Suprapubic skin (tissue), 4 donors: ENCODE data around the gene RPN2. TPM values are rescaled to one million over a fixed set of nuclear protein-coding genes. Genes with fewer than 3 reads are reported as not detected.

Experiments
- DNase-seq, 2 donors: peaks; one replicate each; pipeline ENCODE4 v3.0.0-alpha.2; 2019; ENCODE audit warnings: low spot score in 2 of 2
- H3K27ac ChIP-seq: fragments of 200-600 bp; sonication (generic); one replicate; pipeline ENCODE4 v1.5.1; 2019
- H3K27me3 ChIP-seq: fragments of 200-600 bp; sonication (generic); one replicate; pipeline ENCODE4 v1.5.1; 2019
- H3K36me3 ChIP-seq: fragments of 200-600 bp; sonication (generic); one replicate; pipeline ENCODE4 v1.5.1; 2019
- H3K4me1 ChIP-seq: fragments of 200-600 bp; sonication (generic); one replicate; pipeline ENCODE4 v1.5.1; 2019
- H3K4me3 ChIP-seq: fragments of 200-600 bp; sonication (generic); one replicate; pipeline ENCODE4 v1.5.1; 2019; ENCODE audit warnings: mild to moderate bottlenecking
- H3K9me3 ChIP-seq: fragments of 200-600 bp; sonication (generic); one replicate; pipeline ENCODE4 v1.5.1; 2019
- EP300 ChIP-seq: sonication (generic); formaldehyde crosslinking; IDR thresholded peaks from one replicate; pipeline ENCODE4 v1.6.1; 2017; ENCODE audit warnings: antibody characterized with exemption
- POLR2A ChIP-seq, 2 donors: fragments of 450-650 bp; IDR thresholded peaks; one replicate each; pipeline ENCODE4 v1.6.1; 2017; ENCODE audit warnings: antibody characterized with exemption in 2 of 2, mild to moderate bottlenecking in 2 of 2, moderate library complexity in 2 of 2
- POLR2AphosphoS5 ChIP-seq, 3 donors: sonication (generic); formaldehyde crosslinking; IDR thresholded peaks; one replicate each; pipeline ENCODE4 v1.6.1; 2017; ENCODE audit warnings: antibody characterized with exemption in 3 of 3
- WGBS: methylation state at CpG from one replicate; pipeline ENCODE4 v1.1.5; 2018; 5-methylcytosine and 5-hydroxymethylcytosine counted together
- total RNA-seq, 4 donors: library from RNA; depleted of rRNA; stranded (reverse); fragments of >200 nt; gene quantifications; one replicate each; pipeline ENCODE4 v1.1.0, GENCODE V29; 2016
- TF ChIP-seq, protein P1 (sequence below), 2 donors: fragments of 200-600 bp in 1 of 2; fragments of 450-650 bp in 1 of 2; sonication (generic) in 1 of 2; IDR thresholded peaks; one replicate each; pipeline ENCODE4 v1.5.1; 2016 to 2019; ENCODE audit warnings: antibody characterized with exemption in 2 of 2, mild to moderate bottlenecking in 1 of 2, moderate library complexity in 1 of 2

The RPN2 gene
- total RNA-seq, 4 donors from 2014 or later = 71.9 to 138 (median 132) TPM

- no peaks in the 10 kb centered on the region for H3K27me3 ChIP-seq
- TF ChIP-seq EP300 (no peak), POLR2A (IDR thresholded peaks at IDR 0.05) (no peak), POLR2AphosphoS5 (IDR thresholded peaks at IDR 0.05) (no peak)
- TF ChIP-seq, protein P1, sequence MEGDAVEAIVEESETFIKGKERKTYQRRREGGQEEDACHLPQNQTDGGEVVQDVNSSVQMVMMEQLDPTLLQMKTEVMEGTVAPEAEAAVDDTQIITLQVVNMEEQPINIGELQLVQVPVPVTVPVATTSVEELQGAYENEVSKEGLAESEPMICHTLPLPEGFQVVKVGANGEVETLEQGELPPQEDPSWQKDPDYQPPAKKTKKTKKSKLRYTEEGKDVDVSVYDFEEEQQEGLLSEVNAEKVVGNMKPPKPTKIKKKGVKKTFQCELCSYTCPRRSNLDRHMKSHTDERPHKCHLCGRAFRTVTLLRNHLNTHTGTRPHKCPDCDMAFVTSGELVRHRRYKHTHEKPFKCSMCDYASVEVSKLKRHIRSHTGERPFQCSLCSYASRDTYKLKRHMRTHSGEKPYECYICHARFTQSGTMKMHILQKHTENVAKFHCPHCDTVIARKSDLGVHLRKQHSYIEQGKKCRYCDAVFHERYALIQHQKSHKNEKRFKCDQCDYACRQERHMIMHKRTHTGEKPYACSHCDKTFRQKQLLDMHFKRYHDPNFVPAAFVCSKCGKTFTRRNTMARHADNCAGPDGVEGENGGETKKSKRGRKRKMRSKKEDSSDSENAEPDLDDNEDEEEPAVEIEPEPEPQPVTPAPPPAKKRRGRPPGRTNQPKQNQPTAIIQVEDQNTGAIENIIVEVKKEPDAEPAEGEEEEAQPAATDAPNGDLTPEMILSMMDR (IDR thresholded peaks at IDR 0.05) = no peak
- WGBS = 93% methylated on average over 4 of the region's 4 CpGs
- peaks cover 6% of the 10 kb centered on the region for H3K4me1 ChIP-seq
- no peaks in the 10 kb centered on the region for H3K36me3 ChIP-seq
- H3K9me3 ChIP-seq = no peaks in the 10 kb centered on the region
- DNase-seq = no peak
- no peak overlapping the region for H3K4me3 ChIP-seq
- H3K27ac ChIP-seq = no peak overlapping the region
Observed at GRCh38 chr20:37163832-37164554, 15.1 kb upstream of the RPN2 start.

GRCh38 chr20:37165031-37165430 is 14.1 kb upstream of the RPN2 start:
- Histone ChIP-seq H3K36me3 (no peaks in the 10 kb centered on the region), H3K4me3 (no peak overlapping the region), H3K9me3 (no peaks in the 10 kb centered on the region), H3K4me1 (peaks cover 6% of the 10 kb centered on the region), H3K27me3 (no peaks in the 10 kb centered on the region), H3K27ac (no peak overlapping the region)
- 94% methylated on average over 1 of the region's 1 CpG for WGBS
- no peak for TF ChIP-seq EP300
- no peak for TF ChIP-seq POLR2A (IDR thresholded peaks at IDR 0.05)
- TF ChIP-seq POLR2AphosphoS5 (IDR thresholded peaks at IDR 0.05) = no peak
- TF ChIP-seq, protein P1 (IDR thresholded peaks at IDR 0.05) = no peak
- no peak for DNase-seq

- Histone ChIP-seq H3K4me3 (no peak overlapping the region), H3K9me3 (no peaks in the 10 kb centered on the region), H3K4me1 (peaks cover 6% of the 10 kb centered on the region), H3K36me3 (no peaks in the 10 kb centered on the region), H3K27ac (no peak overlapping the region), H3K27me3 (no peaks in the 10 kb centered on the region)
- no peak for TF ChIP-seq EP300
- no peak for TF ChIP-seq POLR2AphosphoS5 (IDR thresholded peaks at IDR 0.05)
- TF ChIP-seq POLR2A (IDR thresholded peaks at IDR 0.05) = no peak
- TF ChIP-seq, protein P1 (IDR thresholded peaks at IDR 0.05) = no peak
- no peak for DNase-seq
- WGBS = over 99% methylated on average over 5 of the region's 5 CpGs
Observed at GRCh38 chr20:37166867-37167266, 12.3 kb upstream of the RPN2 start.

- WGBS = 95% methylated on average over 4 of the region's 4 CpGs
- no peaks in the 10 kb centered on the region for H3K4me1 ChIP-seq
- no peaks in the 10 kb centered on the region for H3K36me3 ChIP-seq
- no peaks in the 10 kb centered on the region for H3K9me3 ChIP-seq
- no peak for DNase-seq
- H3K27ac ChIP-seq = no peak overlapping the region
- no peak overlapping the region for H3K4me3 ChIP-seq
- TF ChIP-seq, protein P1 (IDR thresholded peaks at IDR 0.05) = no peak
- TF ChIP-seq EP300 = no peak
- TF ChIP-seq POLR2AphosphoS5 (IDR thresholded peaks at IDR 0.05) = no peak
- no peak for TF ChIP-seq POLR2A (IDR thresholded peaks at IDR 0.05)
- no peaks in the 10 kb centered on the region for H3K27me3 ChIP-seq
Observed at GRCh38 chr20:37172836-37173235, 6.3 kb upstream of the RPN2 start.

DNA sequence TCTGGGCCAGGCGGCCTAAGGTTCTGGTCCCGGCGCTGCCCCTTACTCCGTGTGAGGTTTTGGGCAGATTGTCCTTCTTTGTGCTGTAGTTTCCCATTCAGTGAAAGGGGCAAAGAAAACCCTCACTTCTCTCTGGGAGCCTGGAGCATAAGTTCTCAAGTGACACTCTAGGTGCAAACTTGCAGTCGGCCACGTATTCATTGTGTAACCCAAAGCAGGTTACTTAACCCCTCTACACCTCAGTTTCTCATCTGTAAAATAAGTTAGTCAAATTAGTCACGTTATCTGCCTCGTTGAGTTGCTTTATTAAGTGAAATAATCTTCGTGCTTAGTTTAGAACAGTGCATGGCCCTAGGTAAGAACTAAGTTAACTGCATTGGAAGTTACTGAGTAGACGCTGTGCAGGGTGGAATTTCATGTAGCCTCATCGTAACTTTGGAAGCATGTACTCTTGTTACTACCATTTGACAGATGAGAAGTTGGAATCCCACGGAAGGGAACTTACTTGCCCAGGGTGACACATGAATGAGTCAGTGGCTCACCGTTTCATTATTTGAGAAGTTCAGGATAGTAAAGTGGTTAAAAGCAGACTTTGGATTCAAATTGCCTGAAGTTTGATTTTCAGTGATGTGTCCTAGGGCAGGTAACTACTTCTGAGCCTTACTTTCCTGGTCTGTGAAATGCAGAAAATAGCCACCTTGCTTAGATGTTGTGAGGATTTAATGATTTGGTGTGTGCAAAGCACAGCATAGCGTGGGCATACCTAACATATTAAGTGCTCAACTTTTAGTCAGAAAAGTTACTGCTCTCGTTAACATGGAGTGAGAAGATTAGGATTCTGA is 774 bp downstream of the RPN2 start:
- Histone ChIP-seq H3K36me3 (peaks cover 13% of the 10 kb centered on the region), H3K27ac (peak overlapping the region; percentile 99), H3K27me3 (no peaks in the 10 kb centered on the region), H3K4me3 (peak overlapping the region; percentile 93), H3K9me3 (no peaks in the 10 kb centered on the region), H3K4me1 (peaks cover 22% of the 10 kb centered on the region)
- DNase-seq = no peak
- TF ChIP-seq, protein P1 (IDR thresholded peaks at IDR 0.05) = no peak
- TF ChIP-seq EP300 = no peak
- TF ChIP-seq POLR2A (IDR thresholded peaks at IDR 0.05) = no peak
- no peak for TF ChIP-seq POLR2AphosphoS5 (IDR thresholded peaks at IDR 0.05)
- 11% methylated on average over 11 of the region's 15 CpGs for WGBS
